Measurements from ENCODE around the gene TP53I3.

TP53I3 gene

DNA sequence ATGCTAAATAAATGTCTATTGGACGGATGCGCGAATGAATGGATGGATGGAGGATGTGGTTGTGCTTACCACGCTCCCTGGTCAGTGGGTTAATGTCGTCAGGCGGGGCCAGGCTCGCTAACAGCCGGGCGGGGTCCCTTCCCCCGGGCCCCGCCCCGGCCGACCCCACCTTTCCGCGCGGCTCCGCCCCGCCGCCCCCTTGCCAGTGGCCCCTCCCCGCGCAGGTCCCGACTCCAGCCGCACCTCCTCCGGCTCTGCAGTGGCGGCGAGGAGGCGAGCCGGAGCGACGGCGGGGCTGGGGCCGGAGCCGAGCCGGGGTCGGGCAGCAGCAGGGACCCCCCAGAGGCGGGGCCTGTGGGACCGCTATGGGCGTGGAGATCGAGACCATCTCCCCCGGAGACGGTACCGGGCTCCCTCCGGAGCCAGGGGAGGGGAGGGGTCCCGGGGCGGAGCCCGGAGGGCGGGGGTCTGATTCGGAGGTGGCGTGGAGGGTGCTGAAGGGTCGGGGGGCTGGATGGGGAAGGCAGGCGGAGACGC, 35.1 kb downstream of the TP53I3 start, which contains the start of gene FKBP1B:
Gene FKBP1B (plus strand): TSS at position 257 of the 537 bp plus-strand sequence. CDS start 109 bp downstream, at position 366.
- H3F3A ChIP-seq (ENCODE audit: low read depth) = no peaks in the 10 kb centered on the region
- TF ChIP-seq CTCF (conservative IDR thresholded peaks at IDR 0.05; ENCODE audit: low read length) (no peak), EZH2phosphoT487 (IDR thresholded peaks at IDR 0.05; ENCODE audit: borderline replicate concordance) (no peak)
- no peaks in the 10 kb centered on the region for H3K36me3 ChIP-seq (ENCODE audit: insufficient read depth, low read length)
- peak within 1 kb of the TSS; percentile 66 for H3K4me2 ChIP-seq (ENCODE audit: low read depth, low read length, poor library complexity, severe bottlenecking)
- H3K27me3 ChIP-seq (ENCODE audit: insufficient read depth, low read length, poor library complexity, severe bottlenecking) = no peaks in the 10 kb centered on the region
- H3K9me2 ChIP-seq (replicated peaks; ENCODE audit: low read depth, low read length) = no peaks in the 10 kb centered on the region
- H4K20me1 ChIP-seq (ENCODE audit: insufficient read depth, low read length, poor library complexity, severe bottlenecking) = no peaks in the 10 kb centered on the region
- H3K9ac ChIP-seq (ENCODE audit: low read depth, low read length, poor library complexity, severe bottlenecking) = no peak within 1 kb of the TSS
- H2AFZ ChIP-seq (ENCODE audit: low read length) = peak within 1 kb of the TSS; percentile 65
- H3K4me1 ChIP-seq (ENCODE audit: insufficient read depth, low read length, poor library complexity, severe bottlenecking) = peaks cover 21% of the 10 kb centered on the region
- no peaks in the 10 kb centered on the region for H3K9me3 ChIP-seq (ENCODE audit: insufficient read depth, low read depth, low read length)
- H3K4me3 ChIP-seq (ENCODE audit: low read length, poor library complexity, severe bottlenecking) = peak within 1 kb of the TSS; percentile 70
- peaks cover 19% of the 10 kb centered on the region for H3K79me2 ChIP-seq (ENCODE audit: insufficient read depth, low read length)

GRCh38 chr2:24048769-24049484, 35.7 kb downstream of the TP53I3 start:
- H4K20me1 ChIP-seq (ENCODE audit: insufficient read depth, low read length, poor library complexity, severe bottlenecking) = no peaks in the 10 kb centered on the region
- TF ChIP-seq EZH2phosphoT487 (IDR thresholded peaks at IDR 0.05; ENCODE audit: borderline replicate concordance) (no peak), CTCF (conservative IDR thresholded peaks at IDR 0.05; ENCODE audit: low read length) (no peak)
- peaks cover 19% of the 10 kb centered on the region for H3K79me2 ChIP-seq (ENCODE audit: insufficient read depth, low read length)
- no peaks in the 10 kb centered on the region for H3K9me3 ChIP-seq (ENCODE audit: insufficient read depth, low read depth, low read length)
- no peak overlapping the region for H3K9ac ChIP-seq (ENCODE audit: low read depth, low read length, poor library complexity, severe bottlenecking)
- peak overlapping the region; percentile 65 for H2AFZ ChIP-seq (ENCODE audit: low read length)
- H3F3A ChIP-seq (ENCODE audit: low read depth) = no peaks in the 10 kb centered on the region
- no peaks in the 10 kb centered on the region for H3K36me3 ChIP-seq (ENCODE audit: insufficient read depth, low read length)
- peak overlapping the region; percentile 66 for H3K4me2 ChIP-seq (ENCODE audit: low read depth, low read length, poor library complexity, severe bottlenecking)
- H3K9me2 ChIP-seq (replicated peaks; ENCODE audit: low read depth, low read length) = no peaks in the 10 kb centered on the region
- peak overlapping the region; percentile 70 for H3K4me3 ChIP-seq (ENCODE audit: low read length, poor library complexity, severe bottlenecking)
- H3K27me3 ChIP-seq (ENCODE audit: insufficient read depth, low read length, poor library complexity, severe bottlenecking) = no peaks in the 10 kb centered on the region
- H3K4me1 ChIP-seq (ENCODE audit: insufficient read depth, low read length, poor library complexity, severe bottlenecking) = peaks cover 21% of the 10 kb centered on the region

GRCh38 chr2:24047703-24048033, 37.0 kb downstream of the TP53I3 start:
- Histone ChIP-seq H3K9me2 (replicated peaks; ENCODE audit: low read depth, low read length) (no peaks in the 10 kb centered on the region), H3K36me3 (ENCODE audit: insufficient read depth, low read length) (no peaks in the 10 kb centered on the region), H3K4me1 (ENCODE audit: insufficient read depth, low read length, poor library complexity, severe bottlenecking) (peaks cover 21% of the 10 kb centered on the region), H2AFZ (ENCODE audit: low read length) (peak overlapping the region; percentile 96), H3K4me3 (ENCODE audit: low read length, poor library complexity, severe bottlenecking) (peak overlapping the region; percentile 90), H3K4me2 (ENCODE audit: low read depth, low read length, poor library complexity, severe bottlenecking) (peak overlapping the region; percentile 75), H3F3A (ENCODE audit: low read depth) (no peaks in the 10 kb centered on the region), H3K79me2 (ENCODE audit: insufficient read depth, low read length) (peaks cover 19% of the 10 kb centered on the region), H4K20me1 (ENCODE audit: insufficient read depth, low read length, poor library complexity, severe bottlenecking) (no peaks in the 10 kb centered on the region), H3K9me3 (ENCODE audit: insufficient read depth, low read depth, low read length) (no peaks in the 10 kb centered on the region), H3K9ac (ENCODE audit: low read depth, low read length, poor library complexity, severe bottlenecking) (peak overlapping the region; percentile 62), H3K27me3 (ENCODE audit: insufficient read depth, low read length, poor library complexity, severe bottlenecking) (no peaks in the 10 kb centered on the region)
- no peak for TF ChIP-seq CTCF (conservative IDR thresholded peaks at IDR 0.05; ENCODE audit: low read length)
- TF ChIP-seq EZH2phosphoT487 (IDR thresholded peaks at IDR 0.05; ENCODE audit: borderline replicate concordance) = no peak

Measured in Loucy (cell line).